ENCODE data around the gene LYZL4.

The LYZL4 gene

DNA sequence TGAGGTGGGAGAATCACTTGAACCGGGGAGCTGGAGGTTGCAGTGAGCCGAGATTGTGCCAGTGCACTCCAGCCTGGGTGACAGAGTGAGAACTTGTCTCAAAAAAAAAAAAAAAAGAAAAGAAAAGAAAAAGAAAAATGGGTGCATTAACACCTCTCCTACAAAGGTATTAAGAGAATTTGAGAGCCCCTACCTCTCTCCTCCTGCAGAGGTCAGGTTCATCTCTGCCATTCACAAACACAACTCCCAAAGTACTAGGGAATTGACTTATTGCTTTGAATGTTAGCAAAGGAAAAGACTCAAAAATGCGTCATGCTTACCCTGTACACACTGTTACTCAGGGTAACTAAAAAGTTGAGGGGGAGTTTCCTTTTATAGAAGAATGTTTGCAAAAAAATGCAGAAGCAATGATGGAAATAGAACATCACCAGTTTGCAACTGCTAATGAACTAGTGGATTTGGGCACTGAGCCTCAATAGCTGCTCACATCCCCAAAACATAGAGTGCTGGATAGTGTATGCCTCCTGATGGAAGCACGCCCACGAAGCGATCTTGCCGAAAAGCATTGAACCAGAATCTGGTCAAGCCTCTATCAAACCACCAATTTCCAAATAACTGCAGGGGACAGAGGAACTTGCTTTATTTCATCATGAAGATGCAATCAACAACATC lies 15.5 kb upstream of the LYZL4 start:
- no peak for DNase-seq

GRCh38 chr3:42424911-42425310 lies 14.5 kb upstream of the LYZL4 start:
- DNase-seq, result no peak

DNA sequence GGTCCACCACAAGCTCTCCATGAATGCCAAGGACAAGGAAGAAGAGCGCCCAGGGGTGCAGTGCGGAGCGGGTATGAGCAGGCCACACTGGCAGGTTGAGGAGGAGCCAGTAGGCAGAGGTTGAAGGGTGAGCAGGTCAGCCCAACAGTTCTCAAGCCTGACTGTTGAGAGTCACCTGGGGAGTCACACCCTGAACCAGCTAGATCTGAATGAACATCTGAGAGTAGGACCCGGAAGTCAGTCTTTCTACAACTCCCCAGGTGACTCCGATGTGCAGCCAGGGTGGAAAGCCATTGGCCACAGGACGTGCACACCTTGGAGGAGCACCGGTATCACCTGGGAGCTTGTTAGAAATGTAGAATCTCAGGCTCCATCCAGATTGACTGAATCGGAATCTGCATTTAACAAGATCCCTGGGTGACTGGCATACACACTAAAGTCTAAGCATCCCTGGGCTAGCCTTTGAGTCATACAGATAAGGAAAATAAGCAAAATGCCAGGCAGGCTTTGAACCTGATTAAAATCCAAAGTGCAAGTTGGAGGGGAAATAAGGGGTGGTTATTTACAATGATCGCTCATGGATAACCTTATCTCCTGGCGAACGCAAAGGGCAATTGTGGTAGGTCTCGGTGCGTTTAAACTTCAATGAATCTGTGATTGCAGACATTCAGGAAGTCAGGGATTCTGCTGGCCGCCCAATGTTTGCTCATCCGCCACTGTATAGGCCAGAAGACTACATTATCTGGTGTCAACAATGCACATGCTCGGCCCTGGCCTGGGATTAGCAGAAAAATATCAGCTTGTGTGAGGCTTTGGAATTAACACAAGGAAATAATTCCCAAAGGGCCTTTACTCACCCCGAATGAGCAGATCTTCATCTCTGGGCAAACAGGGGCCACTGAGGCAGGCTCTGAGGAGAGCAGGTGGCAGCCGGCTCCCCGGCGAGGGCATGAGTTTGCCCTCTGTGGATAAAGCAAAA lies 11.7 kb upstream of the LYZL4 start:
- no peak for DNase-seq

DNA sequence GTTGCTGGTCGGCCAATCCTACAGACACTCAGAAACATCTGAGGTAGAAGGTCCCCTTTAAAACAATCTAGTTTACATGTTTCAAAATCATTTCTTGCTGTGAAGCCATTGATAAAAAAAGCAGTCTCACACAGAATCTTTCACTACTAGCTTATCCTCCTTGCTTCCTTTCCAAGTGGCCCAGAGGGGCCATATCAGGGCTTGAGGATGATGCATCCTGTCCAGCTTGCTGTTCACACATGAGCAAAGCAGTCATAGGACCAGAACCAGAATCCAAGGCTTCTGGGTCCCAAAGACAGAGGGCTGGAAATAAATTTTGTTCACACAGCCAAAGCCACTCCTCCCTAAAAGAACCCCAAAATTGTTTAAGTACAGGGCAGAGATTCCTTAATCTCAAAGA lies 9.2 kb upstream of the LYZL4 start:
- no peak for DNase-seq

DNA sequence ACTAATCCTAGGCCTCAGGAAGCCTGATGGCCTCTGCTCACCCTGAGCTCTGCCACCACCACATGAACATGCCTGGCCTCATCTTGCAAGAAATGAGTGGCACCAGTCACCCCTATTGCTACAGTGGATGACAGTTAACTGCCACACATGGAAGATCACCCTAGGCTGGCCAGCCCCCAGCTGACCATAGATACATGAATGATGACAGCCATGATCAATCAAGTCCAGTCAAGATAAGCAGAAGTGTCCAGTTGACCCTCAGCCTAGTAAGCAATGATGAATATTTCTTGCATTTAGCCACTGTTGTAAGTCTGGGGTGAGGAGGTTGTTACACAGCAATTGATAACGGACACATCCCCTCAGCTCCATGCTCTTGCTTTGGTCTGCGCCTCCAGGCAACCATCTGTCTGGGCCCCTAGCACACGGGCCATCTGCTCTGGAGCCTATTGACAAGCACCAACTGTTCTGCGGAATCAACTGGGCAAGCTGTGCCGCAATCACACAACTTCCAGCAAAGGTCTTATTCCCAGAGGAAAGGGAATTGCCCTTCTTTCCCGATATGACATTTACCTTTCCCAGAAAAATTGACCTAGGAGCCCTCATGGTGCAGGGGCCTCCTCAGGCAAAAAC lies 2.2 kb upstream of the LYZL4 start:
- no peak for DNase-seq

GRCh38 chr3:42411429-42411828 lies 1.0 kb upstream of the LYZL4 start:
- no peak for DNase-seq

GRCh38 chr3:42408156-42408555 lies 2.3 kb downstream of the LYZL4 start:
- DNase-seq, result no peak

DNA sequence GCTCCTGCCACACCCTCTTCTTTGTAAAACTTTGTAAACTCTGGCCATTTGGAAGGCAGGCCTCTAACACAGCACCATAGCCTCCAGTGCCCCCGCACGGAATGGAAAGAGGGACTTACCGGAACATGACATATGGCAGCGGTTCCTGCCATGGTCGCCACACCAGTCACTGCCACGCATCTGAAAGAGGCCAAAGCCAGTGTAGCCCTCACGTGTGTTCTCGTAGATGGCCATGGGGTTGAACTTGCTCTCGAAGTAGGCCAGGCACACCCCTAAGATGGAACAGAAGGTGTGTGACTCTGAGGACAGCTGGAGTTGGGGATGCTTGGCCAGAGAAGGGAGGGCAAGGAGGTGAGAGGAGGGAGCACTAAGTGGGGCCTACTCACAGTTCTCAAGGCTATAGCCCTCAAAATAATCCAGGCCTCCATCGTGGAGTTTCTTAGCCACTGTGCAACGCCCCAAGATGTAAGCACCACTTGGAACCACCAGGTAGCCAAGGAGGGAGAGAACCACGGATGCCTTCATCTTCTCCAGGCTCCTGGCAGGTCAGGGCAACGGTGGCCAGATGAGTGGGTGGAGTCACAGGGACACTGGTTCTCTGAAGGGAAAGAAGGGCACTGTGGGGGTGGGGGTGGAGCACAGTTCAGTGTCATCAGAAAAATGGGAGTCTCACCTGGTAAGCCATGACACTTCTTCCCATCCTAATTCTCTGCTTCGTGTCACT lies 3.5 kb downstream of the LYZL4 start:
- DNase-seq, result no peak

- DNase-seq, result no peak
Observed at GRCh38 chr3:42405857-42406256, 4.6 kb downstream of the LYZL4 start.

DNA sequence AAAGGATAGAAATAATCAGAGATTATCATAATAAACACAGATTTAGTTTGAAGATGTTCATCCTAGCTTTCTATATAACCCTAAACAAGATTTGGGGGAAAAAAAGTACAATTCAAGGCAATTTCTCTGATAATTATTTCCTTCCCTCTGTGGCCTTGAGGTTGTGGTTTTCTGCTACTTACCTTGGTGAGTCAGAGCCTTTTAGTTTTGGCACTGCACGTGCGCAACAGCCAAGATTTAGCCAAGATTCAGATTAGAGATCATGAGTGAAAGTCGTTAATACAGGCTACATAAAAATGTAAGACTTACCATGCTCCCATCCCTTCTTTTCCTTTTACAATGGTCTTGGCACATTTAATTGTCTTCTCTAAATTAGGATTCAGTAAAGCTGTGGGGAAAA lies 6.7 kb downstream of the LYZL4 start:
- no peak for DNase-seq

GRCh38 chr3:42402394-42403096 lies 7.9 kb downstream of the LYZL4 start:
- no peak for DNase-seq

DNA sequence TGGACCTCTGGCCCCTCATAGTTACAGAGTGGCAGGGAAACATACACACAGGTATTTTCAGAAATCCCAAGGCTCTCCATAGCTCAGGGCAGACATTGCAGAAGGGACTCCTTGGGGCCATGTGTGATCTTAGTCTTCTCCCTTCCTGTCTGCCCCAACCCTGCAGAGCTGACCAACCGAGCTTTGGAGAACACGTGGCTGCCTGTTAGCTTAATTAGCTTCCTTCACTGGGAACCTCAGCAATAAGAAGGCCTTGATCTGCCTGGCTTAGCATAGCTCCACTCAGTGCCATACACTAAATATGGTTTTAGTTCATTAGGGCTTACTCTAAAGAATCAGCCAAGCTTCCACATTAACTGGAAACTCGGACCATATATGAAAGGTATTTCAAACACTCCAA lies 12.3 kb downstream of the LYZL4 start:
- no peak for DNase-seq

GRCh38 chr3:42397644-42398043 lies 12.8 kb downstream of the LYZL4 start:
- no peak for DNase-seq

DNA sequence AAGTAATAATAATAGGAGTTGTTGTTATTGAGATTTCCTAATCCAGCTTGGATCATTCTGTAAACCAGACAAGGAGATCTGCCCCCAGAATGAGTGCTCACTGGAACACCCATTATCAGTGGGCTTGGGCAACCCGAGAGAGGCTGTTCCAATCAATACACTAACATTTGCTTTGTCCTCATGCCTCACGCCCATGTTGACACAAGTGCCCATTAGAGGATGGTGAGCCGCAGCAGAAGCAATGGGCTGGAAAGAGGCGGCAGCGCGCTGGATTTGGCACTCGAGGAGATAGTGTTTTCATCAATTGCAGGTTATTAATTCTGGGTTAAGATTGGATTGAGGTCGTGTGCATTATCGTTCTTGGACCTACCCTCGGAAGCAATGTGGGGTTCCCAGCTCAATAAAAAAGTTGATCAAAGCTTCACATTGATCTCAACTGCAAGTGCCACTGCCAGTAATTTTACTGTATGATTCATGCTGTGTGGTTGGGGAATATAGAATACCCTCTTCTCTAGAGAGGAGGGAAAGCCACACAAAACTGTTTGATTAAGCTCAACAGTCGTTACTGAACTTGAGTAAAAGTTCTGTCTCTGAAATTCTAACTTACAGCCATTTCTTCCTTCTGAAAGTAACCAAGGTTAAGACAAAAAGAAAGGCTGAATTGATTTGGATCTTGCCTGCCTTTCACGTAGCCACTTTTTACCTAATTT lies 15.7 kb downstream of the LYZL4 start:
- no peak for DNase-seq

DNA sequence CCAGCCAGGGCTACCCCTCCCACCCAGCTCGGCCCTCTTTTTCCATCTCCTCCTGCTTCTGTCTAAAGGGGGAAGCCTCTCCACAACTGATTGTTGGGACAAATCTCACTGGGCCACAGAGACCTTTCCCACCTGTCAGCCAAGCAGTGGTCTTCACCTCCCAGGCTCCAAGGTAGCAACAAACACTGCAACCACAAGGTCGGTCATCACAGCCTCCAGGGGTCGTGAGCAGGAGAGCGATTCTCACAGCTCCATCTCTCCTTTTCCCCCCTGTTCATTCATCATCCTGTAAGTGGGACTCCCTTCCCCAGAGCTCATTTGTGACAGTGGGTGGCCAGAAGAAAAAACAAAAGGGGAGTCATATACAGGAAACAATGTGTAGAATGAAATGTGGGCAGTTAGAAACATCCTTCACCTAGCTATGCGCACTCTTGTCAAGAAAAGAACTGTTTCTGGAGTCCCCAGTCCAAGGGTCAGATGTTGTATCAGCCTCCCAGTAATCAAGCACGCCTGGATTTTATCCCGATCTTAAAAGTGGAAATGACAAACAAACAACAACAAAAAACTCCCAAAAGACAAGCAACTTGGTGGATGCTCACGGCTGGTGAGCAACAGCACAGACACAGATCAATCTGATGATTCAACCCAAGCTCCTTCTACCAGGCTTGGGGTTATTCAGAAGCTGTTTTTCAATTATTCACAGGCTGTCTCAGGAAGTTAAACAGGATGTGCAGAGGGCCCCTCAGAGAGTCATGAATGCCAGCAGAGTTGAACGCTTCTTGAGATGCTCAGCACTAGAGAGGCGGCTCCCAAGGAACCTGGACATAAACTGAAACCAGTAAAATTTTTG lies 22.4 kb downstream of the LYZL4 start:
- DNase-seq, result peak; percentile 10

DNA sequence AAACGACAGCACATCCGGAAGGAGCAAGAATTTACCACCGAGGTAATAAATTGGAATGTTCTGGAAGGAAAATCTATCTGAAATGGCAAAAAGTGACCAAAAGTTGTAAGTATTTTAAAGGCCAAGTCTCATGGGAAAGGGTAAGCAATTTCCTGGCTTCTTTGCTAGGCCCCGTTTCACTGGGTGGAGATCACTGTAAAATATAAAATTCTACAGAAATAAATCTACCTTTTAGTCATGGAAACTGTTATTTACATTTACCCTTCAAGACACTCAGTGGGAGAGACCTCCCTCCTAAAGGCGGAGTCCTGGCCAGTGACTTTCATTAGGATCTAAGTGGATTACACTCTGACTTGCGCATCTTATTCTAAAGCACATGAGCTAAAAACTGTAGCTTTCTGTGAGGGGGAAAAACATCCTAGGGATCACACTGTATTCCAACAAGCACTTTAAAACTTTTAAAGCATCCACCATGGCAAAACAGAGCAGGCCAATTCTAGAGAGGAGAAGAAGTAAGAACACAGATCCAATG lies 28.8 kb downstream of the LYZL4 start:
- no peak for DNase-seq

DNA sequence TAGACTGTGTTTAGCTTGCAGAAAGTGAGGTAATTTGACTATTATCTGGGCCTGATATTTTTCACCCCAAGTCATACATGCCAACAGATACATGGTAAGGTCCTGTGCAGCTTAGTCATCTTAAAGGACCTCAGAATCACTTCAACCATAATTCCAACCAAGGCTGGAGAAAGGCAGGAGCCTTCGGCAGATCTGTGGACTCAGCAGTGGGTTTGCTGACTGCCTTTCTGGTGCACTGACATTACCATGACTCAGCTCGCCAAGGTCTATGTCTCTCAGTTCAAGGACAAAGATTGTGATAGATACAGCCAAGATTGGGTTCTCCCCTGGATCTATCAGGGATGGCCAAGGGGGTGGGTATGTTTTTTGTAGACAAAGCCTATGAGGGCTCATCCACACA lies 32.7 kb downstream of the LYZL4 start:
- no peak for DNase-seq

- DNase-seq, result no peak
Observed at GRCh38 chr3:42376344-42376798, 34.0 kb downstream of the LYZL4 start.

DNA sequence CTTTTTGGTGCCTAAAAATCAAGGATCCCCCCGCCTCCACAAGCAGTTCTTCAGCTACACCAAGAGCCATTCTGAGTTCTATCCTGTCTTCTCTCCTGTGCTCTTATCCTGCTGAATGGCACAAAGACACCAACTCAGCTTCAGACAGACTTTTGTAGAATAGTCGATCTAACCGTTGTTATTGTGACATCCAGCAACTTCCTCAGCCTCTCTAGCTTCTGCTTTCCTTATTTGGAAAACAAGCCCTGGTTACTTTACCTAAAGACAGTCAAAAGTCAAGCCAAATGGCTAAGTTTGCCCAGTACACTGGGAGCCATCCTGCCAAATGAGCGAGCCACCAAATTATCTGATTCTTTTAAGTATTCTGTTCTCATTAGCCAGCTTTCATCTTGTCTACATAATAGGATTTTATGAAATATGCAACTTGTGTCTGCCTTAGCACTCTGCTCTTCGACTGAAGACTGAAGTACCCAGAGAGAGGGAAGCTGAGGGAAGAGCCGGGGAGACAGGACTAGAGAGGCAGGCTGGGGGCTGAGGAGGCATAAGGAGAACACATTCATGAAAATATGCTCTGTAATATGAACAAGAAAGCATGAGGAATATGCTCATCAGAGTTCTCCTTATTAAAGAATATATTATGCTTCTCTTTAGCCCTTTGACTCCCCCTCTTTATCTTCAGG lies 35.1 kb downstream of the LYZL4 start:
- no peak for DNase-seq

DNA sequence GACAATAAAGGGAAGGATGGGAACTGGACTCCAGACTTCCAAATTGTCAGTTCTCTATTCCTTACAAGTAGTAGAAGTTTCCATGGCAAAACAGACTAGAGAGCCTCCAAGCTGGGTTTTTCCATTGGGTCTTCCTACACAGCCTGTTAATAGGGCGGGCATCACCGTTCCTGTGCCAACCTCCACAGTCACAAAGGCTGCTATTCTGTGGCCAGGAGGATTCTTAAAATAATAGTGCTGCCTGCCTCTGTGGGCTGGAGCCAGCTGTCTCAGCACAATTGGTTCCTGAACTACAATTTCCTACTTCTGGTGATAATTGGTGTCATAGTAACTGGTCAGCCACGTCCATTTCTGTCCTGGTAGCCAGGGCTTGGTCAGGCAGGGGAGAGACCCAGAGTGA lies 38.6 kb downstream of the LYZL4 start:
- no peak for DNase-seq
